Mucosa of rectum (tissue), 2 donors: ENCODE results near the gene HFE.

Experiments used
- H3K27ac ChIP-seq, 2 donors: one replicate each; pipeline ENCODE4 v1.7.0; 2013; ENCODE audit warnings: inconsistent platforms in 2 of 2, low read depth in 2 of 2, low read length in 2 of 2
- H3K27me3 ChIP-seq, 2 donors: one replicate each; pipeline ENCODE4 v1.7.0; 2013; ENCODE audit warnings: low read length in 2 of 2; ENCODE audit not compliant: control insufficient read depth in 2 of 2, insufficient read depth in 2 of 2
- H3K36me3 ChIP-seq, 2 donors: one replicate each; pipeline ENCODE4 v1.7.0; 2013; ENCODE audit warnings: low read length in 2 of 2; ENCODE audit not compliant: control insufficient read depth in 2 of 2, insufficient read depth in 2 of 2
- H3K4me1 ChIP-seq, 2 donors: one replicate each; pipeline ENCODE4 v1.7.0; 2013; ENCODE audit warnings: low read length in 2 of 2, mild to moderate bottlenecking in 1 of 2; ENCODE audit not compliant: control insufficient read depth in 2 of 2, insufficient read depth in 2 of 2
- H3K4me3 ChIP-seq, 2 donors: one replicate each; pipeline ENCODE4 v1.7.0; 2013; ENCODE audit warnings: low read length in 2 of 2
- H3K9ac ChIP-seq, 2 donors: one replicate each; pipeline ENCODE4 v1.7.0; 2013; ENCODE audit warnings: low read length in 2 of 2, low read depth in 1 of 2, mild to moderate bottlenecking in 1 of 2
- H3K9me3 ChIP-seq, 2 donors: one replicate each; pipeline ENCODE4 v1.7.0; 2013; ENCODE audit warnings: low read length in 2 of 2; ENCODE audit not compliant: control insufficient read depth in 2 of 2
- donor health status: healthy.
- donor health status: Normal muscosa, but diverticular disease.

The HFE gene

GRCh38 chr6:26129656-26130055 lies 42.4 kb downstream of the HFE start:
- no peaks in the 10 kb centered on the region for H3K9me3 ChIP-seq
- H3K36me3 ChIP-seq = peaks cover 26 to 28% of the 10 kb centered on the region in 2 donors
- H3K4me3 ChIP-seq = no peak overlapping the region
- H3K4me1 ChIP-seq = peaks cover 2 to 14% of the 10 kb centered on the region in 2 donors
- H3K27ac ChIP-seq = no peak overlapping the region
- H3K9ac ChIP-seq = no peak overlapping the region
- no peaks in the 10 kb centered on the region for H3K27me3 ChIP-seq

- Histone ChIP-seq H3K9me3 (no peaks in the 10 kb centered on the region), H3K27me3 (no peaks in the 10 kb centered on the region), H3K9ac (no peak overlapping the region), H3K27ac (no peak overlapping the region), H3K4me3 (no peak overlapping the region), H3K36me3 (peaks cover 26 to 28% of the 10 kb centered on the region in 2 donors), H3K4me1 (peaks cover 2 to 14% of the 10 kb centered on the region in 2 donors)
These were observed 43.5 kb downstream of the HFE start for GRCh38 chr6:26130581-26131249.

- no peaks in the 10 kb centered on the region for H3K9me3 ChIP-seq
- no peak overlapping the region for H3K4me3 ChIP-seq
- H3K27ac ChIP-seq = no peak overlapping the region
- peaks cover 2 to 14% of the 10 kb centered on the region in 2 donors for H3K4me1 ChIP-seq
- H3K27me3 ChIP-seq = no peaks in the 10 kb centered on the region
- H3K9ac ChIP-seq = no peak overlapping the region
- peaks cover 26 to 28% of the 10 kb centered on the region in 2 donors for H3K36me3 ChIP-seq
These were observed 44.4 kb downstream of the HFE start for GRCh38 chr6:26131618-26132017.

DNA sequence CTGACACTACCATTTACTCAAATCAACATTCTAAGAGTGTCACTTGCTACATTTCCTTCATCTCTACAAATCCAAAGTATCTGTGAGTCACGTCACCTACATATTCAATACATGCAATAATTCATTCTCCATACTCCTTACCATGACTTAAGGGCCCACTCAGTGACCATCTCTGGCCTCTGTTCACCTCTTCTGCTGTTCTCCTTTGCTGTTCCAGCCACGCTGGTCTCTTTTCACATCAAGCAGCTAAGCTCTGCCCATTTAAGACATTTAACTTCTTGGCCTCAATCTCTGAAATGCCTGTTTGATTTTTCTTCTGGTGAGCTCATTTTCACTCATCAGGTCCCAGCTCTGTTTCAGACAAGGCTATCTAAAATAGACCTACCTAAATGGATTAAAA lies 46.5 kb downstream of the HFE start:
- Histone ChIP-seq H3K36me3 (peaks cover 22 to 27% of the 10 kb centered on the region in 2 donors), H3K4me3 (no peak overlapping the region), H3K9me3 (no peaks in the 10 kb centered on the region), H3K27ac (no peak overlapping the region), H3K9ac (no peak overlapping the region), H3K27me3 (no peaks in the 10 kb centered on the region), H3K4me1 (no peaks in the 10 kb centered on the region)

DNA sequence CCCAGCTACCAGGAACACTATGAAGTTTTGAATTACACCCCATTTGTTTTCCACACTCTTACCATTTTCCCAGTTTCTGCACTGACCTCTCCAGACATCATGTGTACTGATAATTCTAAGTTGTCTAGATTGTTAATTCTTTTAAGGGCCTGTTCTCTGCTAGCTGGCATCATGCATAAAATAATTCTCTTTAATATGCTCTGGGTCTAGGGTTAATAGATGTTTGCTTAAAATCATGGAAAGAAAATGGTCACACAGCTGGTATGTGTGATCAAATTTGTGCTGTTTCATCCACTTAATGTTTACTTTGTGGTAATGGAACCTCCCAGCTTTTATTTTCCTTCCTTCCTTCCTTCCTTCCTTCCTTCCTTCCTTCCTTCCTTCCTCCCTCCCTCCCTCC lies 49.1 kb downstream of the HFE start:
- Histone ChIP-seq H3K4me1 (no peaks in the 10 kb centered on the region), H3K36me3 (peaks cover 13 to 17% of the 10 kb centered on the region in 2 donors), H3K9me3 (no peaks in the 10 kb centered on the region), H3K27me3 (no peaks in the 10 kb centered on the region), H3K4me3 (no peak overlapping the region), H3K27ac (no peak overlapping the region), H3K9ac (no peak overlapping the region)

GRCh38 chr6:26140254-26140966 lies 53.2 kb downstream of the HFE start:
- Histone ChIP-seq H3K4me1 (no peaks in the 10 kb centered on the region), H3K4me3 (no peak overlapping the region), H3K27ac (no peak overlapping the region), H3K9me3 (no peaks in the 10 kb centered on the region), H3K36me3 (peaks cover 9% of the 10 kb centered on the region in 2 donors), H3K27me3 (no peaks in the 10 kb centered on the region), H3K9ac (no peak overlapping the region)

DNA sequence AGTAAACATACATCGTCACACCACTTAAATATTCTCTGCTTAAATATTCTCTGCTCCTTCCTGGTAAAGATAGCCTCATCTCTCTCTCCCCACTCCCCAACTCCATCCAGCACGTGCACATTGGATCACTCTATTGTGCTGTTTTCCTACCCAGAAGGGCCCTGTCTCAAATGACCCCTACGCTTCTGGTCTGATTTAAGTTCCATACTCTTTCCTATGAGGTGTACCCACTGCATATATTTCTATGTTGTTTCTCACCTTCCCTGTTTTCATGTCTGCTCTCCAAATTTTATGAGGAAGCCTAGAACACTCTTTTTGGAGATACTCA lies 53.7 kb downstream of the HFE start:
- no peaks in the 10 kb centered on the region for H3K9me3 ChIP-seq
- no peaks in the 10 kb centered on the region for H3K4me1 ChIP-seq
- H3K27me3 ChIP-seq = no peaks in the 10 kb centered on the region
- no peak overlapping the region for H3K27ac ChIP-seq
- H3K4me3 ChIP-seq = no peak overlapping the region
- H3K36me3 ChIP-seq = peaks cover 9% of the 10 kb centered on the region in 2 donors
- no peak overlapping the region for H3K9ac ChIP-seq

DNA sequence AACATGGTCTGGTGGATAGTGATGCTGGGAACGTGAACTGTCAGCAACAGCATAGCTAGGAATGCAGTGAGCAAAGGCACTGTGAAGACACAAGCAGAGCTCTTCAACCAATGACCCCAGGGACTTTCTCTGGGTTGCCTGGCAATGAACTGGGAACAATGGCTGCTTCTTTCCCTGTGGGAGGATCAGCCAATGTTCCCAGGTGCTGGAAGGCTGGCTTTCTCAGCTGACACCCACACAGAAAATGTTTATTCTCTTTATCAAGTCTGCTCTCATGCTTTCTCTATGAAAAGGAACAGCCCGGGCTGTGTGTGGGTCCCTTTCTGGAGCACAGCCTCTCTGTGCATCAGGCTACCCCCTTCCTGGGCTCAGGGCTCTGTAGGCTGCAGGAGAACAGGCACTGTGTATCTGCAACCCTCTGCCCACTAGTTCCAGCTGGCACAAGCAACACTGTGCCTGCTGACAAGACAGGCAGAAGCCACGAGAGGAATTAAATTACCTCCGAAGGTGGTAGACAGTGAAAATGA lies 54.2 kb downstream of the HFE start:
- H3K4me1 ChIP-seq = no peaks in the 10 kb centered on the region
- no peak overlapping the region for H3K4me3 ChIP-seq
- H3K27me3 ChIP-seq = no peaks in the 10 kb centered on the region
- H3K27ac ChIP-seq = no peak overlapping the region
- H3K36me3 ChIP-seq = peaks cover 9% of the 10 kb centered on the region in 2 donors
- no peaks in the 10 kb centered on the region for H3K9me3 ChIP-seq
- H3K9ac ChIP-seq = no peak overlapping the region

- no peak overlapping the region for H3K27ac ChIP-seq
- H3K4me1 ChIP-seq = no peaks in the 10 kb centered on the region
- no peak overlapping the region for H3K9ac ChIP-seq
- H3K9me3 ChIP-seq = no peaks in the 10 kb centered on the region
- peaks cover 9% of the 10 kb centered on the region in 2 donors for H3K36me3 ChIP-seq
- no peak overlapping the region for H3K4me3 ChIP-seq
- H3K27me3 ChIP-seq = no peaks in the 10 kb centered on the region
These were observed 54.8 kb downstream of the HFE start for GRCh38 chr6:26142026-26142425.
